CD4-positive, alpha-beta T cell treated with Interleukin-15 for 1 hour (primary cell): ENCODE data around the gene OR5AC2.

Source experiments
- DNase-seq: peaks from one replicate; pipeline ENCODE4 v3.0.0-alpha.2; 2020

Gene OR5AC2, protein sequence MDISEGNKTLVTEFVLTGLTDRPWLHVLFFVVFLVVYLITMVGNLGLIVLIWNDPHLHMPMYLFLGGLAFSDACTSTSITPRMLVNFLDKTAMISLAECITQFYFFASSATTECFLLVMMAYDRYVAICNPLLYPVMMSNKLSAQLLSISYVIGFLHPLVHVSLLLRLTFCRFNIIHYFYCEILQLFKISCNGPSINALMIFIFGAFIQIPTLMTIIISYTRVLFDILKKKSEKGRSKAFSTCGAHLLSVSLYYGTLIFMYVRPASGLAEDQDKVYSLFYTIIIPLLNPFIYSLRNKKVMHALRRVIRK

DNA sequence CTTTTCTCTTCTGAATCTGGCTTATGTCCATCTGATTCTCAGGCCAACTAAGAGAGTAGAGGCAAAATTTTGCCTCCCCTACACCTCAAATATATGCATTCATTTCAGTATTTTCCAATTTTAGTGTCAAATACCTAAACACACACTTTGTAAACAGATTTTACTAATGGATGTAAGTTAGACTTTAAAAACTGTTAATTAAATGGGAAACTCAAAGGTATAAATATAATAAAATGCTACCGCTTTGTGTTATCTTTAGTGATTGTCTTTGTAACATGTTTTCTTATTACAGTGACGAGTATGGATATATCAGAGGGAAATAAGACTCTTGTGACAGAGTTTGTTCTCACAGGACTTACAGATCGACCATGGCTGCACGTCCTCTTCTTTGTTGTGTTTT lies at the start of gene OR5AC2:
Gene OR5AC2 (plus strand): TSS at position 301 of the 400 bp plus-strand sequence. CDS start 0 bp downstream, at position 301.
- no peak for DNase-seq

DNA sequence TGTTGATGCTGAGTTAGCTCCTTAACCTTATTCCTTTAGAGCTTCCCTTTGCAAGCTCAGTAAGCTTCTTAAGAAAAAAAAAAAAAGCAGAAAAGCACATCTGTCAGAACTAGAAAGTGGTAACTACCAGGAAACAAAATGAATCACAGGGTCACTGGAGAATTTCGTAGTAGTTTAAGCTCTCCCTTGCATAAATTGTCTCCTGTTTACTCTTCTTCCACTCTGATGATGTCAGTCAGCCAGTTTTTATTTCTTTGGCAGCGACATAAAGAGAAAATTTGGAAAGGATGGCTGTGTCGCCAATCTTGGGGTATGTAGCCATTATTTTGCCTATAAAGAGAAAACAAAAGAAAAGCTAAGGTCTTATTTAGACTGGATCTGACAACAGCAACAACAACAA lies 48.7 kb upstream of the OR5AC2 start:
- DNase-seq = no peak

DNA sequence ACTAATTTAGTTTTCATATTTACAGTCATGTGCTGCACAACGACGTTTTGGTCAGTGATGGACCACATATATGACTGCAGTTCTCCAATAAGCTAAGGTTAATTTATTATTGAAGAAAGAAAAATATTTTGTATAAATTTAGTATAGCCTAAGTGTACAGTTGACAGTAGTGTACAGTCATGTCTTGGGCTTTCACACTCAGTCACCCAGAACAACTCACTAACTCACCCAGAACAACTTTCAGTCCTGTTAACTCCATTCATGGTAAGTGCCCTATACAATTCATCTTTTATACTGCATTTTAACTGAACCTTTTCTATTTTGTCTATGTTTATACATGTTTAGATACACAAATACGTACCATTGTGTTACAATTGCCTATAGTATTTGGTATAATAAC lies 48.1 kb upstream of the OR5AC2 start:
- no peak for DNase-seq

DNA sequence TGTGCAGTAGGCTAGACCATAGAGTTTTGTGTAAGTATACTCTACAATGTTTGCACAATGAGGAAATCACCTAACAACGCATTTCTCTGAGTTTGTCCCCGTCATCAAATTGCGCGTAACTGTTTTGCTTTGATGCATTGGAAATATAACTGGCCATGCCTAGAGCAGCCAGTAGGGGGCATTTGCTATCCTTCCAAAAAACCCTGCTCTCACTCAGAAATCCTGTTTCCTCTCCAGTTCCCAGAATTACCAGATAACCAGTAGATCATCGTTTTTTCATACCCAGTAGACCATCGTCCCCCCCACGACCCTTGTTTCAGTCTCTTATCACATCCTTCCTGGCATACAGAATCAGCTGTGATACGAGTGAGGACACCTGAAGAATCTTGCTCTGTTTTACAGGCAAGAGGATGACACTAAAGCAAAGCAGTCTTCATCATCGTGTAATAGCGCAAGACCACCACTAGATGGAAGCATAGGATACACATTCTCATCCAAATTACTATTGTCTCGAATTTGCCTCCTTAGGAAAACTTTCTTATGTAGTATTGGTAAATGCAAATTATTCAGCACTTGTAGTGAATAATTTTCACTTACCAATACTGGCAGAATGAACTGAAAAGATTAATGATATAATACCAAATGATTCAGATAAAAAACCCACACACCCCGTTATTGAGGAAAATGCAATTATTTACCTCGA lies 47.5 kb upstream of the OR5AC2 start:
- DNase-seq = peak; percentile 71

DNA sequence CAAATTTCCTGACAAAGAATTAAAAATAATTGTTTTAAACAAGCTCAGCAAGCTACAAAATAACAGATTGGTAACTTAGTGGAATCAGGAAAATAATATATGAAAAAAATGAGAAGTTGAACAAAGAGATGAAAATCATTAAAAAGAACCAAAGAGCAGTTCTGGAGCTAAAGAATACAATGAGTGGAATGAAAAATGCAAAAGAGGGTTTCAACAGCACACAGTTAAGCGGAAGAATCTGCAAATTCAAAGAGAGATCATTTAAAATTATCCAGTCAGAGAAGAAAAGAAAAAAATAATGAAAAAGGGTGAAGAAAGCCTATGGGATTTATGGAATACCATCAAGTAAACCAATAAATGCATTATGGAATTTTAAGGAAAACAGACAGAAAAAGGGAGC lies 45.6 kb upstream of the OR5AC2 start:
- DNase-seq = no peak

DNA sequence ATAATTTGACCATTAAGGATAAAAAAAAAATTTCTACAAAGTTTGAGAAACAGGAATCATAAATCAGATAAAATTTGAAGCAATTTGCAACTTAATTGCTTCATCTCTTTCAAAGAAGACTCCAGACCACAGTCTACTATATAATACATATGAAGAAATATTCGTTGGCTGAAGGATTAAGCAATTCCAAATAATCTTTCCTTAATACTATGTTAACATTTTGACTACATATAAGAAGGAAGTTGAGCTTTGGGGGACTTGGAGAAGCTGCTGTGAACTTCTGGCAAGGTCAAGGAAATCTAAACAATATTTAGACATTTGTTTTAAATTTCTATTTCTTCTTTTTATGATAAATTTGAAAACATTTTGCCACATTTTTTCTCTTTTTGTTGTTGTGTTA lies 38.4 kb upstream of the OR5AC2 start:
- no peak for DNase-seq

DNA sequence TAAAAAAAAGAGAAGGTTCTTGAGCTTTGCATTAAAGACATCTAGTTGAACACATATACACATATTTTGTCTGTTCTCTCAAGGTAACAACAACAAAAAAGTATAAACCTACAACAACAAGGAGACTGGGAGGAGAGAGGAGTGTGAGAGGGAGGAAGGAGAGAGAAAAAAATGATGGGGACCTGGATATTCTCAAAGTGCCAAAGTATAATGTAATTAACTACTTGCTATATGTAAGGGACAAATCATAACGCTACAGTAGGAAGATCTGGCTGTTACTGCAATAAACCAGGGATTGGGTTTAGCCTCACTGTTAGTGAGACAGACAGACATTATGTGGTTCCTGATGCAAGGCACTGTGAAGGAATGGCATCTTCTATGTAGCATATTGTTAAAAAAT lies 37.7 kb upstream of the OR5AC2 start:
- DNase-seq = no peak

DNA sequence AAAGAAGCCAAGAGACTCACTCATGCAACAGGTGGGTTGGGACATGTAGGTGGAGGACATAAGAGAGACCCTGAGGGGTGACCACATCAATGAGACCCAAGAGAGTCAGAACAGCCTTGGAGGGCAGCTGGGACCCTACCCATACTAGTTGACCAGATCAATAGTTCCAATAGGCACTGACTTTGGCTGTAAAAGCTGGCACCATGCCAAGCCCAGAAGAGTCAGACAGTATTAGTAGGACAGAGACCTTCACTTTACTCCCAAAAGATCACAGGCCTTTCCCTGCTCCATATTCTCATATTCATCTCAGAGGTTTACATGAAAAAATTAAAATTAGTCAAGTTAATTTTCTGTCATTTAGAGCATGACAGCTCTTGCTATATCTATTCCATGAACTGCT lies 30.9 kb upstream of the OR5AC2 start:
- no peak for DNase-seq

DNA sequence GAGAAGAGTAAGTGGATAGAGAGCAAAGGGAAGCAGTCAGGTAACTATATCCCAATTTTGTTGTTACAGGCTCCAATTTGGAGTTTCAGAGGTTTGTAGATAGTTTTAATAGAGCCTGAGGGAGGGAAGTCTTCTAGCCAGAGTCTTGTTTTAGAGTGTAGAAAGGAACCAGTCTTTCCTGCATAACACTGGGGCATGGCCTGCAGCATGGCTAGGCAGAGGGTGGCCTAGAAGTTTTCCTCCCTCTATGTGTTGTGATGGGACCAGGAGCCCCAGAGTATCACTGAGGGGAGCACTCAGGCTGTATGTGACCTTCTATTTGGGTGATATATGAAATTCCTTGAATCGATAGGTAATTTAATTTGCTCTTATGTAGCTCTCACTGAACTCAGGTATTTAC lies 29.3 kb upstream of the OR5AC2 start:
- no peak for DNase-seq

DNA sequence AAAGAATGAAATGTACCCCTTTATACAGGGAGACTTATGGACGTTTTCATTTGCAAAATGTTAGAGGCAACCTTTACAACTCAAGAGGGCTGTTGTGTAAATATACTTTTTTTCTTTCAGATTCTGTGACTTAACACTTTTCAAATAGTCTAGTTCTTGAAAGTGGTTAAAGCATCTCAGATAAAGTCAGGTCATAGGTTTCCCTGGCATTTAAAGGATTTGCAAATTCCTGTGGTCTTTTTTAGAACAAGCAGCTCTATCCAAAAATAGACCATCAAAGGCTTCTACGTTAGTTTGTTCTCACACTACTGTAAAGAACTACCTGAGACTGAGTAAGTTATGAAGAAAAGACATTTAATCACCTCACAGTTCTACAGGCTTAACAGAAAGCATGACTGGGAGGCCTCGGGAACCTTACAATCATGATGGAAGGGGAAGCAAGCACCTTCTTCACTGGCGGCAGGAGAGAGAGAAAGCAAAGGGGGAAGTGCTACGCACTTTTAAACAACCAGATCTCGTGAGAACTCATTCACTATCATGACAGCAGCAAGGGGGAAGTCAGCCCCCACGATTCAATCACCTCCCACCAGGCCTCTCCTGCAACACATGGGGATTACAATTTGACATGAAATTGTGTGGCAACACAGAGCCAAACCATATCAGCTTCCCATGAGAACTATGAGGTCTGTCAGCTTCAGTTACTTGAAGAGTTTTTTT lies 28.6 kb upstream of the OR5AC2 start:
- DNase-seq = no peak

DNA sequence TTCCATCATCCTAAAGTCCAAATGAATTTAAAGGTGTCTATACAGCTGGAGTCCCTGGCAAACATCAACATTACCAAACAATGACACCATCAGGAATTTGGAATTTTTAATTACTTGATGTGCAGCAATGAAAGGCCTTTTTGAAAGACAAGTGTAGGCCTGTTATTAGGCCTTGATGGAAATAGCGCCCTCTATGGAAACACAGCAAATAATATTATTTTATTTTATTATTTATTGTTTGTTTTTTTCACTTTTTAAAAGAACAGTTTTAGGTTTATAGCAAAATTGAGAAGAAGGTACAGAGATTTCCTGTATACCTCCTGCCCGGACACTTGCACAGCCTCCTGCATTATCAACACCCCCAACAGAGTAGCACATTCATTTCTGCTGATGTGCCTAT lies 18.1 kb upstream of the OR5AC2 start:
- DNase-seq = no peak

DNA sequence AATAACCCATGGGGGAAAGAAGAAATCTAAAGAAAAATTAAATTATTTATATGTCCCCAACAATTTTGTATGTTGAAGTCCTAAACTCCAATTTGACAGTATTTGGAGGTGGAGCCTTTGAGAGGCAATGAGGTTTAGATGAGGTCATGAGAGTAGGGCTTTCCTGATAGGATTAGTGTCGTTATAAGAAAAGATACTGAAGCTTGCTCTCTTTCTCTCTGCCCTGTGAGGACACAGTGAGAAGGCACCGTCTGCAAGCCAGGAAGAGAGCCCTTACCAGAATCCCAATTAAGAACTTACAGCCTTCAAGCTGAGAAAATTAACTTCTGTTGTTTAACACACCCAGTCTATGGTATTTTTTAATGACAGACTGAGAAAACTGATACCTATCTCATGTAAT lies 16.1 kb upstream of the OR5AC2 start:
- DNase-seq = no peak

DNA sequence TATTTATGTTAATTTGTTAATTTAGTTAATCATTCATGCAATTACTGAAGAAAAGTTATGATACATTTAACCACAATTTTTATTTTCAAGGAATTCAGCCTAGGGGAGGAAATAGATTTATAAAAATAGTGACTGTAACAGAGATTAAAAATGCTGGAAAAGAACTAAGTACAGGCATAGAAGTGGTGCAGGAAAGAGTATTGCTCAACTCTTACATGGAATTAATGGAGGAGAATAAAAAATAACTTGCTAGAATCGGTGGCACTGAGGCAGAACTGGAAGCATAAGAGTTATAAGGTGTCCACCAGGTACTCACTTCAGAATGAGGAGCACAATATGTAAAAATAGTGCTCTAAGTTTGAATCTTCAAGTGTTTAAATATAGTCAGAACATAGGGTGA lies 13.5 kb upstream of the OR5AC2 start:
- no peak for DNase-seq

DNA sequence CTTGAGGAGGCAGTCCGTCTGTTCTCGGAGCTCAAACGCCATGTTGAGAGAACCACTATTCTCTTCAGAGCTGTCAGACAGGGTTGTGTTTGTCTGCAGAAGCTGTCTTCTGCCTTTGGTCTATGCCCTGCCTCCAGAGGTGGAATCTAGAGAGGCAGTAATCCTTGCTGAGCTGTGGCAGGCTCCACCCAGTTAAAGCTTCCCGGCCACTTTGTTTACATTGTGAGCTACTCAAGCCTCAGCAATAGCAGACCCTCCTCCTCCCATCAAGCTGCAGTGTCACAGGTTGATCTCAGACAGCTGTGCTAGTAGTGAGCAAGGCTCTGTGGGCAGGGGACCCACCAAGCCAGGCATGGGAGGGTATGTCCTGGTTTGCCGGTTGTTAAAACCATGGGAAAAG lies 8.9 kb downstream of the OR5AC2 start:
- DNase-seq = no peak

DNA sequence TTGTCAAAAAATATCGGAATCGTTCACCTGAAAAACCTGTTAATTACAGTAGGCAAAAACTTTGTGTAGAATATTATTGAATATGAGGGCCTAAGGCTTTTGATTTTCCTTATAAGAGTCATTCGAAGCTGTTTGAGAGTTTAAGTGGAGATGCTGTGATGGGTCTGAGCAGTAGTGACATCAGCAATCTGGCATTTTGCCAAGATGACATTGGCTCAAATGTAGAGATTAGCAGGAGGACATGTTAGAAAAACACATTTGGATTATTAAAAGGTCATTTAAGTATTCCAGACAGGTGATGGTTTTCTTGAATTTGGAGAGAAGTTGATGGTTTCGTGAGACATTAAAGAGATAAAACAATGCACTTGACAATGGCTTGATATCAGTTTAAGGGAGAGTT lies 12.9 kb downstream of the OR5AC2 start:
- no peak for DNase-seq

DNA sequence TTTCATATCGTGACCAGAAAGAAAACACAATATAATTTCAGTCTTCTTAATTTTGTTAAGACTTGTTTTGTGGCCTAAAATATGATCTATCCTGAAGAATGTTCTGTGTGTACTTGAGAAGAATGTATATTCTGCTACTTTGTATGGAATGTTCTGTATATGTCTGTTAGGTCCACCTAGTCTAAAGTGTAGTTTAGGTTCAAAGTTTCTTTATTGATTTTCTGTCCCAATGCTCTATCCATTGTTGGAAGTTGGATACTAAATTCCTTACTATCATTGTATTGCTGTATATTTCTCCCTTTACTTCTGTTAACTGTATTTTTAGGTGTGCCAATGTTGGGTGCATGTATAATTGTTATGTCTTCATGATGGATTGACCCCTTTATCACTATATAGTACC lies 21.2 kb downstream of the OR5AC2 start:
- no peak for DNase-seq

DNA sequence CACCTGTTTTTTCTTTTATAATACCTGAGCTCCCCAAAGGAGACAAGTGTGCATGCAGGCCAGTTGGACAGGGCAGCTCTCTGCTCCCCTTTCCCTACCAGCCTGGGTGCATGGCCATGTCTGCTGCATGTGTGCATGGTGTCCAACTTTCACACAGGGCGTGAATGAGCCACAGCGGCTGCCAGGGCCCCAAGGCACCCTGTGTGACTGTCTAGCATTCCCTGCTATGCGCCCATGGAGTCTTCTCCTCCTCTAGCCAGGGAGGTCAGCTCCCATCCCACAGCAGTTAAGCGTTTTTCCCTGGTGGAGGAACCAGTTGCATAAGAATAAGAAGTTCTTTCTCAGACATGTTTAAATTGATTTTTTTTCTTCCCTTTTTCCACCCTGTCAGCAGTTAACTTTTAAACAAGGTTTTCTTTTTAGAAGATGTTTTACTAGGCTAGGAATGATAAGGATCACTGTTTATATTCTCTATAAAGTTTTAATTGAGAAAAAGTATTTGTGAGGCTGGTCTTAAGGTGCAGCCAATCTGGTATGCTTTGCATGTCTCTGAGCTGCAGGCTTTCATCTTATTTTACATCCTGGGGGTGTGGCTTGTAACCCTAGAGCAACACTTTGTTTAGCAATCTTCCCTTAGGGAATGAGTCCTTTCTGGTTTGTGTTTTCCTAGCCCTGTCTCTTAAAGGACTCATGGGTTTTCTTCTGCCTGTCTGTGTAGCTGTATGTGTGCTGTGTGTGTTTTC lies 23.0 kb downstream of the OR5AC2 start:
- DNase-seq = no peak

DNA sequence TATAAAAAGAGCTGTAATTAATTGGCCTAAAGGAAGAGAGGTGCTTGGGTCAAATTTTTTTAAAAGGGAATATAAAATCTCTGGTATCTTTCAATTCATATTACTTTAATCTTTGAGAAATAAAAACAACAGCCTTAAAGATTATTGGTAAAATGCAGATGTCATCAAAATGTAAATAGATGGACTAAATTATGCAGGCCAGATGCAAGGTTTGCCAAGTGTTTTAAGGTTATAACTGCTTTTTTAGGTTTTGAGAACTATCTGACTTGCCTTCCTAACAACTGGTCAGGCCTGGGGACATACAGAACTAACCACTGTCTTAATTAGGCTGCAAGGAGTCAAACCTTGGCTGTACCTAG lies 23.6 kb downstream of the OR5AC2 start:
- DNase-seq = no peak

DNA sequence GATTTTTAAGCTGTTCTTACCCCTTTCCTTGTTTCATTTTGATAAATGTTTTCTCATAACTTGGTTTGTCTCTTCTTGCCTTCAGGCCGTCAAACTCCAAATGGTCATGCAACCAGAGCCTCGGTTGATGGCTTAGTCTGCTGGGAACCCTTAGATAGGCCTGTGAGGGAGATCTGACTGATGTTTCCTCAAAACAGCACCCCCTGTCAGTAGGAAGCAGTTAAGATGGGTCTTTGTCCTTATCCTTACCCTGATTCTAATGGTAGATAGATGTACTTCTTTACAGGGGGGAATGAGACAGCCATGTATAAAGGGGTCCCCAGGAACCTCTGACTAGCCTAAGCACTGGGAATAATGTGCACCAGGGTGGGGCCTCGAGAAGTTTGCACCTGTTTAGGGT lies 27.3 kb downstream of the OR5AC2 start:
- DNase-seq = no peak

DNA sequence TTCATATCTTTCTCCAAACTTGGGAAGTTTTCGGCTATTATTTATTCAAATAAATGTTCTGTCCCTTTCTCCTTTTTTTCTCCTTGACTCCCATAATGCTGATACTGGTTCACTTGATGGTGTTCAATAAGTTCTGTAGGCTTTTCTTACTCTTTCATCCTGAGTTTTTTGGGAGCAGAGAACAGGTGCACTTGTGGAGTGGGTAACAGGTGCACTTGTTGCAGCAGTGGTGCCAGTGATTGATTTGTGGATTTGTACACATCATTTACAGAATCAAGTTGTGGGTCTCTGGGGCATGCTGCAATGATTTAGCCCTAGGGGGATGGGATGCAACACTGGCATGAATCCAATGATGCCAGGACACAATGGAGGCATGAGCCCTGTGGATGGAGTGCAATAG lies 28.7 kb downstream of the OR5AC2 start:
- DNase-seq = no peak

DNA sequence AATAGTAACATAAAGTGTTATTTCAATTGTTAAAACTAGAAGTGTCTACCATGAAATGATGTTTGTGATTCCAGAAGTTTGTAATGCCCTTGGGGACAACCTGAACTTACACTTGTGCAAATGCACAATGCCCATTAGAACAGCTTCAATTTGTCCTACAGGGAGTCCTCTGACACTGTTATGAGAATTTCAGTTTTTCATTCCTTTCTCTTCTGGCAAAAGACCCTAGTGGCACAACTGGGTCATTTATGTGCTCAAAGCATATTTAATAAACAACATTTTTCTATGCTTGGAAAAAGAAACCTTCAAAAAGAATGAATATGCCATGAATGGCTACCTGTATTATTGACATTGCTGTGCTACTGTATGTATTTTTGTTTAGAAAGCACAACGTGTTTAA lies 43.4 kb downstream of the OR5AC2 start, which contains the start of gene OR5H1:
Gene OR5H1 (plus strand): TSS at position 301 of the 400 bp plus-strand sequence. CDS start 1,977 bp downstream, outside the sequence.
- DNase-seq = no peak

DNA sequence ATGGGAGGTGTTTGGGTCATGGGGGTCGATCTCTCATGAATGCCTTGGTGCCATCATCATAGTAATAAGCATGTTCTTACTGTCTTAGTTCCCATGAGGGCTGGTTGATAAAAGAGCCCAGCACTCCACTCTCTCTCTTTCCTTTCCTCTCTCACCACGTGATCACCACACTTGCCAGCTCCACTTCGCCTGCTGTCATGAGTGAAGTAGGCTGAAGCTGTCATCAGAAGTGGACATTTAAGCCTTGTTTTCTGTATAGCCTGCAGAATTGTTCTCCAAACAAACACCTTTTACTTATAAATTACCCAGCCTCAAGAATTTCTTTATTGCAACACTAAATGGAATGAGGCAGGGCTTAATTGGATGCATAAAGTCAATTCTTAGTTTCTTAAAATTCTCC lies 49.7 kb downstream of the OR5AC2 start:
- no peak for DNase-seq
